NCI-H345 (cell line): ENCODE results near the gene CAPN13.

Source experiments
- DNase-seq: peaks from one replicate; lab custom pipeline; 2025; lab: John Stamatoyannopoulos, UW

The CAPN13 gene

GRCh38 chr2:30730736-30731647, 76.3 kb downstream of the CAPN13 start:
- DNase-seq = no peak

GRCh38 chr2:30729031-30729430, 78.2 kb downstream of the CAPN13 start:
- no peak for DNase-seq

- no peak for DNase-seq
These were observed 84.1 kb downstream of the CAPN13 start for GRCh38 chr2:30722936-30723725.

- no peak for DNase-seq
These were observed 85.3 kb downstream of the CAPN13 start for GRCh38 chr2:30721668-30722647.

- no peak for DNase-seq
These were observed 86.0 kb downstream of the CAPN13 start for GRCh38 chr2:30721241-30721640.

GRCh38 chr2:30717081-30717650, 90.1 kb downstream of the CAPN13 start:
- DNase-seq = no peak

- DNase-seq = no peak
These were observed 90.9 kb downstream of the CAPN13 start for GRCh38 chr2:30716123-30716900.

- DNase-seq = no peak
These were observed 92.2 kb downstream of the CAPN13 start for GRCh38 chr2:30714811-30715709.

GRCh38 chr2:30713698-30714097, 93.5 kb downstream of the CAPN13 start:
- DNase-seq = no peak

- DNase-seq = peak; percentile 92
These were observed 95.6 kb downstream of the CAPN13 start for GRCh38 chr2:30711646-30712085.

GRCh38 chr2:30710461-30710860, 96.8 kb downstream of the CAPN13 start:
- no peak for DNase-seq

- no peak for DNase-seq
These were observed 97.2 kb downstream of the CAPN13 start for GRCh38 chr2:30710016-30710415.

GRCh38 chr2:30709516-30709915, 97.7 kb downstream of the CAPN13 start:
- DNase-seq = no peak

GRCh38 chr2:30708491-30709290, 98.6 kb downstream of the CAPN13 start:
- DNase-seq = no peak

- no peak for DNase-seq
These were observed 99.8 kb downstream of the CAPN13 start for GRCh38 chr2:30707304-30707903.

- peak; percentile 74 for DNase-seq
These were observed 100.5 kb downstream of the CAPN13 start for GRCh38 chr2:30706534-30707303.

GRCh38 chr2:30705711-30706533, 101.3 kb downstream of the CAPN13 start:
- no peak for DNase-seq
